MM.1S (cell line): ENCODE results near the gene LDLRAD3.

Experiments used
- DNase-seq: peaks from one replicate; pipeline ENCODE4 v3.0.0-alpha.2; 2015
- H2AFZ ChIP-seq: fragments of 300-600 bp; sonication (generic); 2 replicates; pipeline ENCODE4 v1.6.0; 2016; ENCODE audit warnings: antibody characterized with exemption, low read length
- H3F3A ChIP-seq: fragments of 300-600 bp; sonication (generic); 2 replicates; pipeline ENCODE4 v1.6.1; 2016; ENCODE audit warnings: mild to moderate bottlenecking, antibody characterized with exemption, low read length, moderate library complexity, mixed read lengths; ENCODE audit not compliant: insufficient read depth
- H3K27ac ChIP-seq: fragments of 300-600 bp; sonication (generic); 2 replicates; pipeline ENCODE4 v1.5.1; 2016; ENCODE audit warnings: mild to moderate bottlenecking, low read length
- H3K27me3 ChIP-seq: fragments of 300-600 bp; sonication (generic); replicated peaks from 2 replicates; pipeline ENCODE4 v1.6.0; 2016; ENCODE audit warnings: low read length; ENCODE audit not compliant: insufficient read depth
- H3K36me3 ChIP-seq: fragments of 300-600 bp; sonication (generic); replicated peaks from 2 replicates; pipeline ENCODE4 v1.6.1; 2016; ENCODE audit warnings: mild to moderate bottlenecking, low read length, mixed read lengths; ENCODE audit not compliant: insufficient read depth
- H3K4me1 ChIP-seq: fragments of 300-600 bp; sonication (generic); 2 replicates; pipeline ENCODE4 v1.6.1; 2016; ENCODE audit warnings: low read length, mixed read lengths
- H3K4me2 ChIP-seq: fragments of 300-600 bp; sonication (generic); 2 replicates; pipeline ENCODE4 v1.6.0; 2016; ENCODE audit warnings: low read depth, low read length
- H3K4me3 ChIP-seq: fragments of 300-600 bp; sonication (generic); 2 replicates; pipeline ENCODE4 v1.5.1; 2016; ENCODE audit warnings: low read length, mixed read lengths
- H3K79me2 ChIP-seq: fragments of 300-600 bp; sonication (generic); 2 replicates; pipeline ENCODE4 v1.6.1; 2016; ENCODE audit warnings: mixed run types, low read length, mixed read lengths
- H3K9ac ChIP-seq: fragments of 300-600 bp; sonication (generic); 2 replicates; pipeline ENCODE4 v1.6.1; 2016; ENCODE audit warnings: low read length, mixed read lengths
- H3K9me2 ChIP-seq: fragments of 300-600 bp; sonication (generic); replicated peaks from 2 replicates; pipeline ENCODE4 v1.6.1; 2016; ENCODE audit warnings: mild to moderate bottlenecking, low read length, mixed read lengths; ENCODE audit not compliant: insufficient read depth
- H3K9me3 ChIP-seq: fragments of 300-600 bp; sonication (generic); replicated peaks from 2 replicates; pipeline ENCODE4 v1.6.1; 2016; ENCODE audit warnings: mild to moderate bottlenecking, low read length, mixed read lengths; ENCODE audit not compliant: insufficient read depth
- H4K20me1 ChIP-seq: fragments of 300-600 bp; sonication (generic); 2 replicates; pipeline ENCODE4 v1.6.1; 2016; ENCODE audit warnings: mild to moderate bottlenecking, low read length, moderate library complexity, mixed read lengths; ENCODE audit not compliant: insufficient read depth
- CTCF ChIP-seq: fragments of 300-600 bp; sonication (generic); IDR thresholded peaks from 2 replicates; pipeline ENCODE4 v1.5.1; 2016; ENCODE audit warnings: antibody characterized with exemption, low read length, mixed read lengths
- EZH2 ChIP-seq: fragments of 300-600 bp; sonication (generic); optimal IDR thresholded peaks from 2 replicates; pipeline ENCODE3; 2017; ENCODE audit warnings: low read depth, mild to moderate bottlenecking, antibody characterized with exemption, low read length, mixed read lengths
- EZH2phosphoT487 ChIP-seq: fragments of 300-600 bp; sonication (generic); IDR thresholded peaks from 2 replicates; pipeline ENCODE4 v1.6.1; 2018; ENCODE audit warnings: antibody characterized with exemption, low read length

The LDLRAD3 gene

GRCh38 chr11:36167073-36167472 lies 223.2 kb downstream of the LDLRAD3 start:
- Histone ChIP-seq H3K9me3 (no peaks in the 10 kb centered on the region), H4K20me1 (no peaks in the 10 kb centered on the region), H3K9ac (no peak overlapping the region), H3K4me3 (no peak overlapping the region), H3K27me3 (no peaks in the 10 kb centered on the region), H3K9me2 (no peaks in the 10 kb centered on the region), H3F3A (no peaks in the 10 kb centered on the region), H3K4me2 (no peak overlapping the region), H2AFZ (no peak overlapping the region), H3K79me2 (no peaks in the 10 kb centered on the region), H3K27ac (no peak overlapping the region), H3K36me3 (no peaks in the 10 kb centered on the region), H3K4me1 (no peaks in the 10 kb centered on the region)
- TF ChIP-seq EZH2 (no peak), CTCF (no peak), EZH2phosphoT487 (no peak)
- no peak for DNase-seq

DNA sequence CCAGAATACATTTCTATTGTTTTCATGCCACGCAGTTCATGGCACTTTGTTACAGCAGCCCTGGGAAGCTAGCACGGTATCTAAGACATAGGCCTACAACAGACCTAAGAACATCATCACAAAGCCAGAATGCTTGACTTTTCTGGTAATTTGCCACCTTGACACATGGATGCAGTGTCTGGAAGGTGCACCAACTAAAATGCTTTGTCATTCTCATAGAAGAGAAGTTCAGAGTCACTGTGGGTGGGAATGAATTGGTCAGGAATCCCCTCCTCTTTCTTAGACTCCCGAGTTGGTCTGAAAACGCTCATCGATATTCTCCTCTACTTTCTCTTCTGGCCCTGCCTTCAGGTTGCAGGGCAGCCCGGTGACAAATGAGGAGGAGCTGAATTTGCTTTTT lies 223.9 kb downstream of the LDLRAD3 start:
- Histone ChIP-seq H3K9me2 (no peaks in the 10 kb centered on the region), H4K20me1 (no peaks in the 10 kb centered on the region), H3K4me1 (no peaks in the 10 kb centered on the region), H3K4me2 (no peak overlapping the region), H3K9me3 (no peaks in the 10 kb centered on the region), H3K4me3 (no peak overlapping the region), H3K36me3 (no peaks in the 10 kb centered on the region), H3F3A (no peaks in the 10 kb centered on the region), H2AFZ (no peak overlapping the region), H3K27ac (no peak overlapping the region), H3K27me3 (no peaks in the 10 kb centered on the region), H3K79me2 (no peaks in the 10 kb centered on the region), H3K9ac (no peak overlapping the region)
- no peak for DNase-seq
- TF ChIP-seq CTCF = no peak
- no peak for TF ChIP-seq EZH2phosphoT487
- TF ChIP-seq EZH2 = no peak

DNA sequence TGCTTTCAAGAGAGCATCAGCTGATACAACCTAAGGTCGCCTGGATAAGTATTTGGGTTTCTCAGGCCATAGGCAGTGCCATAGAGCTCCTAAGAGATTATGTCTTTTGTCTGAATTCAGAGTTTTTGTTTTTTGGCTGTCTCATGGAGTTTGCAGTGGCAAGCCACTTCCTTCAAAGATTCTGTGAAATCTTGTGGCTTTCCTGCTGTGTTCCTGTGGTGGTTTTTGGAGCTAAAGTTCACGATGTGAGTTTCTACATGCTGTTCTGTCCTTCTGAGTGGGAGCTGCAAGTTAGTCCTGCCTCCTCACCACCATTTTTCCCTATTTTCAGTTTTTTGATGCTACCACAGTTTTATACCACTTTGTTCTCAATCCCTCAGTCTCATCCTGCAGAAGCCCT lies 234.0 kb downstream of the LDLRAD3 start:
- Histone ChIP-seq H3K9ac (no peak overlapping the region), H3K79me2 (no peaks in the 10 kb centered on the region), H3K9me2 (no peaks in the 10 kb centered on the region), H3K27me3 (no peaks in the 10 kb centered on the region), H3K36me3 (no peaks in the 10 kb centered on the region), H3K27ac (no peak overlapping the region), H3K4me3 (no peak overlapping the region), H3K9me3 (no peaks in the 10 kb centered on the region), H3F3A (no peaks in the 10 kb centered on the region), H2AFZ (no peak overlapping the region), H3K4me2 (no peak overlapping the region), H3K4me1 (no peaks in the 10 kb centered on the region), H4K20me1 (no peaks in the 10 kb centered on the region)
- no peak for DNase-seq
- TF ChIP-seq CTCF (no peak), EZH2 (no peak), EZH2phosphoT487 (no peak)
